ENCODE measurements around the gene IGF2BP2. TPM values are rescaled to one million over a fixed set of nuclear protein-coding genes. Genes with fewer than 3 reads are reported as not detected.

The IGF2BP2 gene
- polyA plus RNA-seq, 1 experiment: 9.9 TPM

DNA sequence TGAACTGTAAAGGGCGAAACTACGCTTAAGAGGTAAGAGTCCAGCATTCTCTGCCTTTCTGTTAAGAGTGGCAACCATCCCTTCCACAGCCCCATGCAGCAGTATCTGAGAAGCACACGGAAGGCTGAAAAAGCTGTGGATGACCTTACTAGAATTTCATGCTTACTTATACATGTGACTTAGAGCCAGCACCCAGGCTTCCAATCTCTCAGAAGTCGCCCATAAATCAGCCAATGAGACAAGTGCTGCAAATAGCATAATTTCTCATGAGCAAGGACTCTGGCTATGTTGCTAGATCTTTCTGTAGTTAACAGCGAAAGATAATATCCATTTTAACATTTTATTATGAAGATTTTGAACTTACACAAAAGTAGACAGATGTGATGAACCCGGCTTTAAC lies 65.3 kb downstream of the IGF2BP2 start:
- CTCF ChIA-PET: interaction anchor here (1.1 to 1.4 kb wide), 3 partner anchors 9 to 99 kb away, joined by 3 to 4 read pairs (median 3); no protein-coding TSS in a partner anchor
- no peak overlapping the region for H3K27ac ChIP-seq (ENCODE audit: low read depth, low read length)
- no peaks in the 10 kb centered on the region for H3K9me3 ChIP-seq (ENCODE audit: control insufficient read depth, insufficient read depth, low read length)
- TF ChIP-seq, protein P1, sequence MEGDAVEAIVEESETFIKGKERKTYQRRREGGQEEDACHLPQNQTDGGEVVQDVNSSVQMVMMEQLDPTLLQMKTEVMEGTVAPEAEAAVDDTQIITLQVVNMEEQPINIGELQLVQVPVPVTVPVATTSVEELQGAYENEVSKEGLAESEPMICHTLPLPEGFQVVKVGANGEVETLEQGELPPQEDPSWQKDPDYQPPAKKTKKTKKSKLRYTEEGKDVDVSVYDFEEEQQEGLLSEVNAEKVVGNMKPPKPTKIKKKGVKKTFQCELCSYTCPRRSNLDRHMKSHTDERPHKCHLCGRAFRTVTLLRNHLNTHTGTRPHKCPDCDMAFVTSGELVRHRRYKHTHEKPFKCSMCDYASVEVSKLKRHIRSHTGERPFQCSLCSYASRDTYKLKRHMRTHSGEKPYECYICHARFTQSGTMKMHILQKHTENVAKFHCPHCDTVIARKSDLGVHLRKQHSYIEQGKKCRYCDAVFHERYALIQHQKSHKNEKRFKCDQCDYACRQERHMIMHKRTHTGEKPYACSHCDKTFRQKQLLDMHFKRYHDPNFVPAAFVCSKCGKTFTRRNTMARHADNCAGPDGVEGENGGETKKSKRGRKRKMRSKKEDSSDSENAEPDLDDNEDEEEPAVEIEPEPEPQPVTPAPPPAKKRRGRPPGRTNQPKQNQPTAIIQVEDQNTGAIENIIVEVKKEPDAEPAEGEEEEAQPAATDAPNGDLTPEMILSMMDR (IDR thresholded peaks at IDR 0.05; ENCODE audit: low read depth, low read length): no peak
- POLR2A ChIA-PET: no interaction called here
- H3K27me3 ChIP-seq (ENCODE audit: control insufficient read depth, insufficient read depth, low read length): no peaks in the 10 kb centered on the region
- H3K4me3 ChIP-seq (ENCODE audit: low read depth, low read length): no peak overlapping the region
- no peak for DNase-seq (ENCODE audit: low read depth, low spot score)

DNA sequence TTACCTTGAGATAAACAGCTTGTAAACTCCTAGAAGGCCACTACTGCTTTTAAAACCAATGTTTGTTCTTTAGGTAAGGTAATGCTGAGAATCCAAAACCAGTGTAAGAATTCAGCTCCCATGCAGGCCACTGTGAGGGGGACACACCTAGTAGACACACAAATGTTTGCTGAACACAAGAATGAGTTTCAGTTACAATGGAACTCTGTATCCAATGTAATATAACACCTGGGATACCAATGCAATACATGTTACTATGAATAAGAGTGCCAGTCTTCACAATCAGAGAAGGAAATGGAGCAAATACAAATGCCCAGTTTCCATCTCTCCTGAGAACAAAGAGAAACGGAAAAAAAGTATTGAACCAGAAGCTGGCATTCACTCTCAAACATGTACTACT lies 65.9 kb downstream of the IGF2BP2 start:
- ChIA-PET CTCF (interaction anchor here (0.9 to 1.1 kb wide), 2 partner anchors 10 to 99 kb away, joined by 3 to 5 read pairs; no protein-coding TSS in a partner anchor), POLR2A (no interaction called here)
- H3K27me3 ChIP-seq (ENCODE audit: control insufficient read depth, insufficient read depth, low read length): no peaks in the 10 kb centered on the region
- DNase-seq (ENCODE audit: low read depth, low spot score): no peak
- TF ChIP-seq, protein P1 (IDR thresholded peaks at IDR 0.05; ENCODE audit: low read depth, low read length): no peak
- no peaks in the 10 kb centered on the region for H3K9me3 ChIP-seq (ENCODE audit: control insufficient read depth, insufficient read depth, low read length)
- H3K4me3 ChIP-seq (ENCODE audit: low read depth, low read length): no peak overlapping the region
- no peak overlapping the region for H3K27ac ChIP-seq (ENCODE audit: low read depth, low read length)

DNA sequence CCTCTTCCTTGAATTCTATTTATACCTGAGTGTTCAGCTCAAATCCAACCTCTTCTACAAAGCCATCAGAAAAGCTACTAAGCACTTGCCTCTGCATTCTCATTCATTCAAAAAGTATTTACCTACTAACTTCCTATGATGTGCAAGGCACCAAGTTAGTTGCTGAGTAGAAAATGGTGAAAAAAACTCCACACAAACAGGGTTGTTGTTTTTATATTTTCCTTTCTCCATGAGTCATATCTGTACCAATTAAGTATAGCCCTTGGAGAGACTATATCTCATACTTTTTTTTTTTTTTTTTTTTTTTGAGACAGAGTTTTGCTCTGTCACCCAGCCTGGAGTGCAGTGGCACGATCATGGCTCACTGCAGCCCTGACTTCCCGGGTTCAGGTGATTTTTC lies 67.7 kb downstream of the IGF2BP2 start:
- H3K9me3 ChIP-seq (ENCODE audit: control insufficient read depth, insufficient read depth, low read length): no peaks in the 10 kb centered on the region
- no peak overlapping the region for H3K27ac ChIP-seq (ENCODE audit: low read depth, low read length)
- ChIA-PET CTCF (interaction anchor here (1.1 kb wide), 2 partner anchors 9 to 11 kb away, joined by 3 to 12 read pairs; no protein-coding TSS in a partner anchor), POLR2A (interaction anchor here (0.7 kb wide), 1 partner anchor 24 kb away, joined by 8 read pairs; no protein-coding TSS in a partner anchor)
- H3K27me3 ChIP-seq (ENCODE audit: control insufficient read depth, insufficient read depth, low read length): no peaks in the 10 kb centered on the region
- DNase-seq (ENCODE audit: low read depth, low spot score): no peak
- no peak overlapping the region for H3K4me3 ChIP-seq (ENCODE audit: low read depth, low read length)
- TF ChIP-seq, protein P1 (IDR thresholded peaks at IDR 0.05; ENCODE audit: low read depth, low read length): no peak

DNA sequence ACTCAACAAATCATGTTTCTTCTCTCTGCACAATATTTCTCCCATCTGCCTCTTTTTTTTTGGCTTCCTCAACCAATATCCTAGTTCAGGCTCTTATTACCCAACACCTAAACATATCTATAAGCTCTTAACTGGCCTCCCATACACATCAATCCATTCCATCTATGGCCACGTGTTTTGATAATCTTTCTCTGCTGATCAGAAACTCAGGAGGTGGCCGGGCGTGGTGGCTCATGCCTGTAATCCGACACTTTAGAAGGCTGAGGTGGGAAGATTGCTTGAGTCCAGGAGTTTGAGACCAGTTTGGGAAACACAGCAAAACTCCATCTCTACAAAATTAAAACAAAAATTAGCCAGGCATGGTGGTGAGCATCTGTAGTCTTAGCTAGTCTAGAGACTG lies 68.4 kb downstream of the IGF2BP2 start:
- TF ChIP-seq, protein P1 (IDR thresholded peaks at IDR 0.05; ENCODE audit: low read depth, low read length): no peak
- DNase-seq (ENCODE audit: low read depth, low spot score): no peak
- no peak overlapping the region for H3K4me3 ChIP-seq (ENCODE audit: low read depth, low read length)
- ChIA-PET POLR2A (no interaction called here), CTCF (interaction anchor here (1.4 kb wide), 1 partner anchor 12 kb away, joined by 9 read pairs; no protein-coding TSS in a partner anchor)
- H3K9me3 ChIP-seq (ENCODE audit: control insufficient read depth, insufficient read depth, low read length): no peaks in the 10 kb centered on the region
- no peak overlapping the region for H3K27ac ChIP-seq (ENCODE audit: low read depth, low read length)
- H3K27me3 ChIP-seq (ENCODE audit: control insufficient read depth, insufficient read depth, low read length): no peaks in the 10 kb centered on the region

DNA sequence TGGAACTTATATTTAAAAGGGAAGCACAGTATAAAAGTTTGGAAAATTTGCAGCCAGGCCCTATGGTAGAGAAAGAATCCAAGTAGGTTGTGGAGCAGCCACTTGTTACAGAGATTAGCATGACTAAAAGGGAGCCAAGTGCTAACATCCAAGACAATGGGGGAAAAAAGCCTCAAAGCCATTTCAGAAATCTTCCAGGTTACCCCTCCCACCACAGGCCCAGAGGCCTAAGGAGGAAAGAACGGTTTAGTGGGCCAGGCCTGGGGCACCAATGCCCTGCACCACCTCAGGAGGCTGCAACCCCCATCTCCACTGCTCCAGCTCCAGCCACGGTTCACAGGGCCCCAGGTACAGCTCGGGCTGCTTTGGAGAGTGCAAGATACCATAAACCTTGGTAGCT lies 69.9 kb downstream of the IGF2BP2 start:
- POLR2A ChIA-PET: no interaction called here
- H3K4me3 ChIP-seq (ENCODE audit: low read depth, low read length): no peak overlapping the region
- no peak for DNase-seq (ENCODE audit: low read depth, low spot score)
- H3K9me3 ChIP-seq (ENCODE audit: control insufficient read depth, insufficient read depth, low read length): no peaks in the 10 kb centered on the region
- CTCF ChIA-PET: interaction anchor here (0.6 to 0.7 kb wide), 2 partner anchors 13 to 95 kb away, joined by 3 to 6 read pairs; no protein-coding TSS in a partner anchor
- H3K27ac ChIP-seq (ENCODE audit: low read depth, low read length): no peak overlapping the region
- H3K27me3 ChIP-seq (ENCODE audit: control insufficient read depth, insufficient read depth, low read length): no peaks in the 10 kb centered on the region
- TF ChIP-seq, protein P1 (IDR thresholded peaks at IDR 0.05; ENCODE audit: low read depth, low read length): no peak

Data from AG04450 (cell line).